Measurements from ENCODE around the gene TMPRSS11D.

Gene TMPRSS11D, protein sequence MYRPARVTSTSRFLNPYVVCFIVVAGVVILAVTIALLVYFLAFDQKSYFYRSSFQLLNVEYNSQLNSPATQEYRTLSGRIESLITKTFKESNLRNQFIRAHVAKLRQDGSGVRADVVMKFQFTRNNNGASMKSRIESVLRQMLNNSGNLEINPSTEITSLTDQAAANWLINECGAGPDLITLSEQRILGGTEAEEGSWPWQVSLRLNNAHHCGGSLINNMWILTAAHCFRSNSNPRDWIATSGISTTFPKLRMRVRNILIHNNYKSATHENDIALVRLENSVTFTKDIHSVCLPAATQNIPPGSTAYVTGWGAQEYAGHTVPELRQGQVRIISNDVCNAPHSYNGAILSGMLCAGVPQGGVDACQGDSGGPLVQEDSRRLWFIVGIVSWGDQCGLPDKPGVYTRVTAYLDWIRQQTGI

DNA sequence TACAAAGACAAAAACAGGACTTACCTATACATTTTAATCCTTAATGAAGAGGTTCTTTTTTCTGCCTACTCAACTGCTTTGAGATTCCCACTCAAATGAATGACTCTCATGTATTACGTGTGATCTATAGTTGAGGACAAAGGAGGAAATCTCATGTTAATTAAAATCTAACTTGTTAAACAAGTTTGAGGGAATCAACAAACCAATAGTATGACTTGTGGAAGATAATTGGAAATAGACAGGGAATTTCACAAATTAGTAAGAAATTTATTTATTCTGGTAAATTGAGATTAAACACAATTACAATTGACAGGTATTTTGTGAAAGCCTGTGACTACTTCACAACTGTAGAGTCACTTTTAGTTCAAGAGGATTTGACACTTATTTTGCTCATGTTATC lies at the start of gene TMPRSS11D:
TSS of gene TMPRSS11D (minus strand) at position 101 of the 400 bp plus-strand sequence. CDS start at position 32, 69 bp downstream.
- H3K4me3 ChIP-seq (ENCODE audit: low read depth, low read length): no peak within 1 kb of the TSS
- POLR2A ChIA-PET: no interaction called here
- TF ChIP-seq, protein P1, sequence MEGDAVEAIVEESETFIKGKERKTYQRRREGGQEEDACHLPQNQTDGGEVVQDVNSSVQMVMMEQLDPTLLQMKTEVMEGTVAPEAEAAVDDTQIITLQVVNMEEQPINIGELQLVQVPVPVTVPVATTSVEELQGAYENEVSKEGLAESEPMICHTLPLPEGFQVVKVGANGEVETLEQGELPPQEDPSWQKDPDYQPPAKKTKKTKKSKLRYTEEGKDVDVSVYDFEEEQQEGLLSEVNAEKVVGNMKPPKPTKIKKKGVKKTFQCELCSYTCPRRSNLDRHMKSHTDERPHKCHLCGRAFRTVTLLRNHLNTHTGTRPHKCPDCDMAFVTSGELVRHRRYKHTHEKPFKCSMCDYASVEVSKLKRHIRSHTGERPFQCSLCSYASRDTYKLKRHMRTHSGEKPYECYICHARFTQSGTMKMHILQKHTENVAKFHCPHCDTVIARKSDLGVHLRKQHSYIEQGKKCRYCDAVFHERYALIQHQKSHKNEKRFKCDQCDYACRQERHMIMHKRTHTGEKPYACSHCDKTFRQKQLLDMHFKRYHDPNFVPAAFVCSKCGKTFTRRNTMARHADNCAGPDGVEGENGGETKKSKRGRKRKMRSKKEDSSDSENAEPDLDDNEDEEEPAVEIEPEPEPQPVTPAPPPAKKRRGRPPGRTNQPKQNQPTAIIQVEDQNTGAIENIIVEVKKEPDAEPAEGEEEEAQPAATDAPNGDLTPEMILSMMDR (IDR thresholded peaks at IDR 0.05; ENCODE audit: insufficient read depth, low read length, missing control alignments): no peak
- CTCF ChIA-PET: interaction anchor here (1.0 to 6.3 kb wide), 5 partner anchors 10 to 292 kb away, joined by 4 to 33 read pairs (median 4); no protein-coding TSS in a partner anchor
- DNase-seq (ENCODE audit: low read depth, low spot score): no peak

DNA sequence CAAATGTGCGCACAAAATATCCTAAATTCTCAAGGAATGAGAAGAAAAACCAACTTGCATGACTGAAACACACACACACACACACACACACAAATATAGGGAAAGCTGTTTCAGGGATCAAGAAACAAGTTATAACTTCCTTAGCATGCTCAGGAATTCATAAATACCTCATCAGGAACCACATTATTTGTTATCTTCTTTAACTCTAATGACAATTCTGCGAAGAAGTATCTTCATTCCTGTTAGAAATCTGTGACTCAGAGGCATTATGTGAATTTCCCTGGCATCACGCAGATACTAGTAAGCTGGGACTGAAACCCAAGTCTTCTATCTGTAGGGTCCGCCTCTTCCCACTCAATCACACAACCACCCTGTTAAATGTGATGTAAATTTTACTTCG lies 49.2 kb upstream of the TMPRSS11D start:
- CTCF ChIA-PET: no interaction called here

DNA sequence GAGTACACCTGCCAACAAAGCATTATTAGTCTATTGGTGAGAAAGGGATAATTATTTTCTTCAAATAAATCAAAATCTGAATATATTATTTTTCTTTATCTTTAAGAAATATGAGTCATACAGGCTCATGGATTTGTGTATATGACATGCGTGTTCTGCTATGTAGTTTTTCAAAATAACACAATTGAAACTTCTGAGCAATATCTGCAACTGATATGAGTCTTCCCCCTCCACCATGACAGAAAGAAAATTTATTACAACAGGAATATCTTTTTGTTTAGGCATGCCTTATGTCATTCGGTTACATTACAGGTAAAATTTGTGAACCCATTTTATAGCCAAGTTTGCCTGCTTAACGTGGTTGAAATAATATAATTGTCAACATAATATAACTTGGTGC lies 47.5 kb upstream of the TMPRSS11D start:
- TF ChIP-seq, protein P1 (IDR thresholded peaks at IDR 0.05; ENCODE audit: insufficient read depth, low read length, missing control alignments): no peak
- DNase-seq (ENCODE audit: low read depth, low spot score): no peak
- POLR2A ChIA-PET: no interaction called here
- CTCF ChIA-PET: no interaction called here
- no peak overlapping the region for H3K4me3 ChIP-seq (ENCODE audit: low read depth, low read length)

More for the DNA sequence above, 49.2 kb upstream of the TMPRSS11D start:
- no peak overlapping the region for H3K4me3 ChIP-seq (ENCODE audit: low read depth, low read length)
- POLR2A ChIA-PET: no interaction called here
- DNase-seq (ENCODE audit: low read depth, low spot score): no peak
- TF ChIP-seq, protein P1 (IDR thresholded peaks at IDR 0.05; ENCODE audit: insufficient read depth, low read length, missing control alignments): no peak

DNA sequence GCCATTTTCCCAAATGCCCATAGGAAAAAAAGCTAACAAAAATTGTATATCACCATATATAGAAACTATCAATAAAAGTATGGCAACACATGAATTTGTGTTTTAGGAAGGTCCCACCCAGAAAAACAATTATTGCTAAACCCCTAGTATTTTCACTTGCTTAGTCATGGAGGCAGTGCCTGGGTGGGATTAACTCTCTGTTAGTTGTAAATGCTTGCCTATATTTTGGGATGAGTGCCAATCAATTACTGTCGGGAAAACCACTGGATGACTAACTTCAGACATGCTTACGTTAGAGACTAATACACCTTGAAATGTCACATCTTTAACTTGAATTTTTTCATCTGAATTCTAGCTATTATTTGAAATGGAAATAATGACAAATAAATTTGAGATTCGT lies 45.6 kb upstream of the TMPRSS11D start:
- DNase-seq (ENCODE audit: low read depth, low spot score): no peak
- TF ChIP-seq, protein P1 (IDR thresholded peaks at IDR 0.05; ENCODE audit: insufficient read depth, low read length, missing control alignments): no peak
- ChIA-PET CTCF (interaction anchor here (1.7 kb wide), 1 partner anchor 11 kb away, joined by 4 read pairs; no protein-coding TSS in a partner anchor), POLR2A (no interaction called here)
- no peak overlapping the region for H3K4me3 ChIP-seq (ENCODE audit: low read depth, low read length)

DNA sequence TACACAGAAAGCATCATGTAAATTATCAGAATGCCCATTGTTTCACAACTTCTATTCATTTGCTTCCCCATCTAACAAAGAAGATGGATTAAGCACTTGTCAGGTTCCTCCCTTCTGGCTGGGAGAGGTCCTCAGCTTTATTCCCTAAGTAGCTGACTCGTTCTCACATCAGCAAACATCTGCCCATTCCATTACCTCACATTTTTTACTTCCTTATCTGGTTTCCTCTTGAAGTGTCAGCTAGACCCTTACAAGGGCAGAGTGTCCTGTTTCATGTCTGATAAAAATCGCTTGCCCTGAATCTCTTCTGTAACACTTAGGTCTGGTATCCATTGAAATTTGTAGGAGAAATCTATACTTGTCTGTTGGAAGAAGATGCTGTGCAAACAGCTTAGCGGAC lies 44.7 kb upstream of the TMPRSS11D start:
- DNase-seq (ENCODE audit: low read depth, low spot score): no peak
- CTCF ChIA-PET: interaction anchor here (0.9 to 1.7 kb wide), 2 partner anchors 10 to 17 kb away, joined by 3 to 4 read pairs; no protein-coding TSS in a partner anchor
- TF ChIP-seq, protein P1 (IDR thresholded peaks at IDR 0.05; ENCODE audit: insufficient read depth, low read length, missing control alignments): no peak
- POLR2A ChIA-PET: no interaction called here
- H3K4me3 ChIP-seq (ENCODE audit: low read depth, low read length): no peak overlapping the region

DNA sequence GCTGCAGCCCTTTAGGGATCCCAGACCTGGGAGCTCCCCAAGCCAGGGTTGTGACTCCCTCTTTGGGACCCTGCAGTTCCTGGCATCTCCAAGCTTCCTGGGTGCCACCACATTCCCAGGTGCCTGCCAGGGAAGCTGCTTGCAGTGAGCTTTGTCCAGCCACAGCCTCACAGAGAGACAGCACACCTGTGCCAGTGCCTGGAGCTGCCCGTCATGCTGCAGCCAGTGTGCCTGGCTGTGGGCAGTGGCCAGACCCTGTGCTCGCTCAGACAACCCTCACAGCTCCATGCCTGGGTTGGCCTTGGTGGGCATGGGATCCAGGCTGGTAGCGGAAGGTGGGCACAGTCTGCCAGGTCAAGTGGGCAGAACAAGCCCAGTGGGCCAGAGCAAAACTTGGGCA lies 43.4 kb upstream of the TMPRSS11D start:
- POLR2A ChIA-PET: no interaction called here

More for the DNA sequence above, 43.4 kb upstream of the TMPRSS11D start:
- TF ChIP-seq, protein P1 (IDR thresholded peaks at IDR 0.05; ENCODE audit: insufficient read depth, low read length, missing control alignments): no peak
- DNase-seq (ENCODE audit: low read depth, low spot score): no peak
- H3K4me3 ChIP-seq (ENCODE audit: low read depth, low read length): no peak overlapping the region
- CTCF ChIA-PET: no interaction called here
